KMS-11 (cell line): Measurements from ENCODE around the gene DSCAM.

Experiments used
- H2AFZ ChIP-seq: fragments of 200-600 bp; sonication (generic); 2 replicates; pipeline ENCODE4 v1.6.1; 2016; ENCODE audit warnings: antibody characterized with exemption, mixed run types, low read depth
- H3K27ac ChIP-seq: fragments of 200-600 bp; sonication (generic); 2 replicates; pipeline ENCODE4 v1.6.1; 2016; ENCODE audit warnings: mild to moderate bottlenecking, mixed run types
- H3K27me3 ChIP-seq: fragments of 200-600 bp; sonication (generic); 2 replicates; pipeline ENCODE4 v1.6.1; 2017; ENCODE audit warnings: mild to moderate bottlenecking, low read depth, mixed run types, moderate library complexity; ENCODE audit not compliant: insufficient read depth
- H3K36me3 ChIP-seq: fragments of 200-600 bp; sonication (generic); 2 replicates; pipeline ENCODE4 v1.6.1; 2017; ENCODE audit warnings: mild to moderate bottlenecking, mixed run types; ENCODE audit not compliant: insufficient read depth
- H3K4me1 ChIP-seq: fragments of 200-600 bp; sonication (generic); 2 replicates; pipeline ENCODE4 v1.6.1; 2016; ENCODE audit warnings: mild to moderate bottlenecking, low read depth, mixed run types; ENCODE audit not compliant: poor library complexity, severe bottlenecking
- H3K4me2 ChIP-seq: fragments of 200-600 bp; sonication (generic); 2 replicates; pipeline ENCODE4 v1.7.0; 2016; ENCODE audit warnings: mild to moderate bottlenecking, mixed run types
- H3K4me3 ChIP-seq: fragments of 200-600 bp; sonication (generic); IDR thresholded peaks from 2 replicates; pipeline ENCODE4 v1.6.1; 2017; ENCODE audit warnings: low read depth, low read length, mixed read lengths; ENCODE audit not compliant: insufficient read depth
- H3K79me2 ChIP-seq: fragments of 200-600 bp; sonication (generic); 2 replicates; pipeline ENCODE4 v1.6.1; 2016; ENCODE audit warnings: low read depth, mixed run types; ENCODE audit not compliant: insufficient read depth
- H3K9ac ChIP-seq: fragments of 200-600 bp; sonication (generic); 2 replicates; pipeline ENCODE4 v1.6.1; 2016; ENCODE audit warnings: mild to moderate bottlenecking, mixed run types
- H4K20me1 ChIP-seq: fragments of 200-600 bp; sonication (generic); 2 replicates; pipeline ENCODE4 v1.6.1; 2016; ENCODE audit warnings: mild to moderate bottlenecking, mixed run types; ENCODE audit not compliant: insufficient read depth
- CTCF ChIP-seq: fragments of 200-600 bp; sonication (generic); conservative IDR thresholded peaks from 2 replicates; pipeline ENCODE4 v1.6.1; 2017; ENCODE audit warnings: low read depth, mild to moderate bottlenecking, antibody characterized with exemption, low read length, moderate library complexity, mixed read lengths

DSCAM gene

GRCh38 chr21:40021558-40022351 lies 825.2 kb downstream of the DSCAM start:
- Histone ChIP-seq H3K36me3 (no peaks in the 10 kb centered on the region), H3K27me3 (no peaks in the 10 kb centered on the region), H3K9ac (no peak overlapping the region), H3K4me2 (no peak overlapping the region), H3K4me3 (no peak overlapping the region), H4K20me1 (no peaks in the 10 kb centered on the region), H2AFZ (no peak overlapping the region), H3K79me2 (no peaks in the 10 kb centered on the region), H3K4me1 (no peaks in the 10 kb centered on the region), H3K27ac (no peak overlapping the region)
- no peak for TF ChIP-seq CTCF

DNA sequence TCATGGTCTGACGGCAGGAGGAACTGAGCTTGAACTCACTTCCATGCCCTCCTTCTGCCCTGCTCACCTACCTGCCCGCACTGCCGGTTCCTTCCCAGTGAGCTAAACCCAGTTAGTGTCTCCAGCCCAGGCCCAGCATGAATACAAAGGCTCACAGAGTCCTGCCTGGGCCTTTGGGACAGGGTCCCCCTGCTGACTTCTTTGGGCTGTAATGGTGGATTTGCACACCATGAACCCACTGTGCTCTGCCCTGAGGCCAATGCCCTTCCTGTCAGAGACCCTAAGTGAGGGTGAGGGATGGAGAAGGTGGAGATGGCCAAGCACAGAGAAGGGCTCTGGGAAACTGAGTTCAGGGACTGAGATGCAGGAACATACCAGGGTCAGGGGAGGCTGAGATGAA lies 826.3 kb downstream of the DSCAM start:
- Histone ChIP-seq H3K79me2 (no peaks in the 10 kb centered on the region), H4K20me1 (no peaks in the 10 kb centered on the region), H2AFZ (no peak overlapping the region), H3K27me3 (no peaks in the 10 kb centered on the region), H3K36me3 (no peaks in the 10 kb centered on the region), H3K9ac (no peak overlapping the region), H3K27ac (no peak overlapping the region), H3K4me2 (no peak overlapping the region), H3K4me1 (no peaks in the 10 kb centered on the region), H3K4me3 (no peak overlapping the region)
- TF ChIP-seq CTCF: no peak

GRCh38 chr21:40018871-40019475 lies 828.0 kb downstream of the DSCAM start:
- Histone ChIP-seq H2AFZ (no peak overlapping the region), H3K27me3 (no peaks in the 10 kb centered on the region), H3K4me3 (no peak overlapping the region), H3K4me1 (no peaks in the 10 kb centered on the region), H3K27ac (no peak overlapping the region), H4K20me1 (no peaks in the 10 kb centered on the region), H3K4me2 (no peak overlapping the region), H3K79me2 (no peaks in the 10 kb centered on the region), H3K9ac (no peak overlapping the region), H3K36me3 (no peaks in the 10 kb centered on the region)
- TF ChIP-seq CTCF: no peak

DNA sequence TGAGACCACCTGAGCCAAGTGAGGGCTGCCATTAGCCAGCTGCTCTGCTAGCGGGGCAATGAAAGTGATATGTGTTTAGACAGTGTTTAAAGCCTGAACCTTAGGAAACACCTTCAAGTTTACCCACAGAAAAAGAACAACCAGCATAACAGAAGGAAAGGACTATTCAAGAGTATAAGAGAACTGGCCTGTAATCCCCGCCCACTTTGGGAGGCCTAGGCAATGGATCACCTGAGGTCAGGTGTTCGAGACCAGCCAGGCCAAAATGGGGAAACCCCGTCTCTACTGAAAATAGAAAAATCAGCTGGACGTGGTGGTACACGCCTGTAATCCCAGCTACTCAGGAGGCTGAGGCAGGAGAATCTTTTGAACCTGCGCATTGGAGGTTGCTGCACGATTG lies 830.3 kb downstream of the DSCAM start:
- Histone ChIP-seq H3K27ac (no peak overlapping the region), H3K4me3 (no peak overlapping the region), H3K9ac (no peak overlapping the region), H2AFZ (no peak overlapping the region), H4K20me1 (no peaks in the 10 kb centered on the region), H3K27me3 (no peaks in the 10 kb centered on the region), H3K79me2 (no peaks in the 10 kb centered on the region), H3K36me3 (no peaks in the 10 kb centered on the region), H3K4me1 (no peaks in the 10 kb centered on the region), H3K4me2 (no peak overlapping the region)
- TF ChIP-seq CTCF: no peak
